Measurements from ENCODE around the gene STRA6.

DNA sequence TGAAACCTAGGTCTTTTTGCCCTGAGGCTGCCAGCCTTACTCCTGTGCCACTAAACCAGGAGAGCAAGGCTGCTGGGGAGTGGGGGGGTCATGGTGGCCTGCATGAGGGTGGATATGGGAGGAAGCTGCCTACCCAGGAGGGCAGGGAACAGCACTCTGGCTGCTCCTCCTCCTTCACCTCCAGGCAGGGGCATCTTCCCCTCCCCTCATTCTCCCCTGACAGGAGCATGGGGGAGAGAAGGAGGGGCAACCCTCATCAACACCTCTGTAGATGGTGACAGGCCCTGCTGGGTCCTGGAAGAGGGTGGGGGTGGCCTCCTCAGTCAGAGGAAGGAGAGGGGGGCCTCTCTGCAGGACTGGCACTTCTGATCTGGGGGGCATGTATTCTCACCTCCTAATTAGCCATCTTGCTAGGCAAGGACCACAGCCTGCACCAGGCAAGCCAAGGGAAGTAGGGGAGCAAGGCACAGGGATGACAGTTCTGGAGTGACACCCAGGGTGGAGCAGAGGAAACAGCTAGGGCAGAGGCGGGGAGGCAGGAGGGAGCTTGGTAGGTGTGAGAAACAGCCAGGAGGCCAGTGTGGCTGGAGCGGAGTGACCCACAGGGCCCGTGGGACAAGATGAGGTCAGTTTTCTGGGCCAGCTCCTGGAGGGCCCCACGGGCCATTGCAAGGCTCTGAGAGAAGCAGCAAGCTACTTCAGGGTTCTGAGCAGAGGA is 38.5 kb upstream of the STRA6 start:
- no peak for TF ChIP-seq CTCF (IDR thresholded peaks at IDR 0.05; ENCODE audit: borderline replicate concordance, extremely low read depth, low read length, poor library complexity, severe bottlenecking)
- no peak for TF ChIP-seq EZH2 (IDR thresholded peaks at IDR 0.05; ENCODE audit: borderline replicate concordance, low read depth, low read length, severe bottlenecking)

Data from DND-41 (cell line).